K562 (cell line): ENCODE data around the gene ATP8B4. TPM values are rescaled to one million over a fixed set of nuclear protein-coding genes. Genes with fewer than 3 reads are reported as not detected.

ENCODE experiments used
- ATAC-seq: fragments of 200-7000 bp; cut with Tn5 transposase; 3 replicates; pipeline ENCODE4 v1.9.1; 2020; ENCODE audit warnings: moderate library complexity
- BruUV-seq: library from RNA; stranded (reverse); fragments of 400-500 nt; replicated peaks from 2 replicates; lab custom pipeline; 2021; lab: Mats Ljungman, UMichigan
- CTCF ChIA-PET: fragments of 300-600 bp; formaldehyde crosslinking; extraction: SDS; loops from one replicate; lab custom pipeline; 2021; ENCODE audit warnings: low intra/inter-chr PET ratio; lab: Yijun Ruan, JAX
- POLR2A ChIA-PET: fragments of 300-600, 350-650 bp; sonication (Branson Sonifier 250); formaldehyde crosslinking; extraction: SDS; loops from one replicate; lab custom pipeline; 2021; ENCODE audit warnings: antibody characterized with exemption, inconsistent platforms; lab: Yijun Ruan, JAX
- DNase-seq, 4 experiments: peaks; one replicate each; pipeline versions ENCODE4 v3.0.0 to v3.0.0-alpha.2; 2011 to 2018; ENCODE audit warnings: low spot score in 3 of 4, mixed read lengths in 3 of 4; ENCODE audit errors: extremely low read depth in 1 of 4
- FAIRE-seq: peaks from 2 replicates; lab custom pipeline; 2011; peaks lifted over from hg19 to GRCh38; lab: Jason Lieb, UNC
- H2AFZ ChIP-seq: 2 replicates; pipeline ENCODE4 v1.6.0; 2011; ENCODE audit warnings: low read depth, low read length, control low read depth, inconsistent platforms
- H3K27ac ChIP-seq: fragments of 200-600 bp; 3 replicates; pipeline ENCODE4 v1.8.0; 2011; ENCODE audit warnings: low read depth, mild to moderate bottlenecking, control low read depth, inconsistent platforms, low read length, moderate library complexity, mixed read lengths; ENCODE audit errors: extremely low read depth
- H3K27me3 ChIP-seq, 2 experiments: fragments of 300-600 bp in 1 of 2; 2 replicates in 1 of 2; 3 replicates in 1 of 2; pipeline versions ENCODE4 v1.6.0 to v1.8.0; 2011; ENCODE audit warnings: inconsistent platforms in 2 of 2, low read length in 2 of 2, mild to moderate bottlenecking in 1 of 2, mixed read lengths in 1 of 2, moderate library complexity in 1 of 2; ENCODE audit not compliant: control insufficient read depth in 2 of 2, insufficient read depth in 2 of 2
- H3K36me3 ChIP-seq: fragments of 300-600 bp; 3 replicates; pipeline ENCODE4 v1.8.0; 2011; ENCODE audit warnings: mild to moderate bottlenecking, low read length, inconsistent platforms; ENCODE audit not compliant: control insufficient read depth, insufficient read depth
- H3K4me1 ChIP-seq, 2 experiments: fragments of 200-600 bp in 1 of 2; replicated peaks in 1 of 2; 2 replicates in 1 of 2; 3 replicates in 1 of 2; pipeline versions ENCODE4 v1.5.1 to v1.8.0; 2011; ENCODE audit warnings: inconsistent platforms in 2 of 2, low read length in 2 of 2, mild to moderate bottlenecking in 1 of 2, mixed read lengths in 1 of 2, moderate library complexity in 1 of 2; ENCODE audit not compliant: control insufficient read depth in 2 of 2, insufficient read depth in 2 of 2
- H3K4me2 ChIP-seq: 2 replicates; pipeline ENCODE4 v1.6.1; 2011; ENCODE audit warnings: low read length, control low read depth, inconsistent platforms, mixed read lengths; ENCODE audit not compliant: insufficient read depth
- H3K4me3 ChIP-seq: fragments of 200-600 bp; sonication (generic), shearing (Covaris generic); 2 replicates; pipeline ENCODE4 v1.5.1; 2016; ENCODE audit warnings: control low read depth, inconsistent platforms
- H3K79me2 ChIP-seq: fragments of 200-600 bp; 3 replicates; pipeline ENCODE4 v1.8.0; 2011; ENCODE audit warnings: low read length, inconsistent platforms; ENCODE audit not compliant: control insufficient read depth, insufficient read depth
- H3K9ac ChIP-seq, 2 experiments: 2 replicates each; pipeline versions ENCODE4 v1.6.0 to v1.6.1; 2011; ENCODE audit warnings: low read depth in 2 of 2, low read length in 2 of 2, control low read depth in 1 of 2, inconsistent platforms in 1 of 2, mild to moderate bottlenecking in 1 of 2, mixed read lengths in 1 of 2; ENCODE audit not compliant: insufficient read depth in 1 of 2
- H3K9me1 ChIP-seq: one replicate; pipeline ENCODE4 v1.6.0; 2011; ENCODE audit warnings: inconsistent platforms, mild to moderate bottlenecking, low read length, moderate library complexity; ENCODE audit not compliant: control insufficient read depth, insufficient read depth
- H3K9me3 ChIP-seq: replicated peaks from 2 replicates; pipeline ENCODE4 v1.5.1; 2011; ENCODE audit warnings: low read depth, low read length, inconsistent platforms; ENCODE audit not compliant: control insufficient read depth, insufficient read depth
- H4K20me1 ChIP-seq: replicated peaks from 2 replicates; pipeline ENCODE4 v1.6.1; 2011; ENCODE audit warnings: low read length, inconsistent platforms, mixed read lengths; ENCODE audit not compliant: control insufficient read depth, insufficient read depth
- CBFA2T3 ChIP-seq: fragments of 450-650 bp; IDR thresholded peaks from 2 replicates; pipeline ENCODE4 v1.6.1; 2017
- FOXJ3 ChIP-seq: sonication (generic); formaldehyde crosslinking; IDR thresholded peaks from 2 replicates; pipeline ENCODE4 v1.4.0; 2020; ENCODE audit warnings: mild to moderate bottlenecking, missing genetic modification reagents
- FOXO4 ChIP-seq: fragments of 450-650 bp; formaldehyde crosslinking; IDR thresholded peaks from 2 replicates; pipeline ENCODE4 v1.4.0; 2020; ENCODE audit warnings: mild to moderate bottlenecking, moderate library complexity
- GABPA ChIP-seq: fragments of 200-800 bp; sonication (Bioruptor generic); conservative IDR thresholded peaks from 2 replicates; pipeline ENCODE4 v1.6.1; 2016; ENCODE audit warnings: low read depth, missing genetic modification characterization, missing compliant biosample characterization
- GATA2 ChIP-seq: sonication (generic); formaldehyde crosslinking; IDR thresholded peaks from 2 replicates; pipeline ENCODE4 v1.4.0; 2020; ENCODE audit warnings: mild to moderate bottlenecking, missing genetic modification reagents
- HMBOX1 ChIP-seq: sonication (generic); IDR thresholded peaks from 2 replicates; pipeline ENCODE4 v1.6.1; 2016
- MEF2D ChIP-seq: conservative IDR thresholded peaks from 2 replicates; pipeline ENCODE4 v1.6.1; 2016; ENCODE audit warnings: low read depth, missing genetic modification characterization, missing compliant biosample characterization
- PTTG1 ChIP-seq: fragments of 450-650 bp; IDR thresholded peaks from 2 replicates; pipeline ENCODE4 v1.6.1; 2016; ENCODE audit warnings: low read depth, mild to moderate bottlenecking, missing genetic modification characterization, missing compliant biosample characterization
- SP1 ChIP-seq: sonication (generic); formaldehyde crosslinking; IDR thresholded peaks from 2 replicates; pipeline ENCODE4 v1.8.1; 2022; ENCODE audit warnings: mild to moderate bottlenecking, missing genetic modification reagents
- SRF ChIP-seq, 2 experiments: fragments of 250-450, 450-650 bp in 1 of 2; sonication (Bioruptor Pico) in 1 of 2; sonication (generic) in 1 of 2; formaldehyde crosslinking; IDR thresholded peaks; 2 replicates each; pipeline versions ENCODE4 v1.5.0 to v1.5.1; 2020 to 2022; ENCODE audit warnings: mild to moderate bottlenecking in 1 of 2, missing genetic modification reagents in 1 of 2
- ZNF347 ChIP-seq: fragments of 450-650 bp; formaldehyde crosslinking; IDR thresholded peaks from 2 replicates; pipeline ENCODE4 v1.4.0; 2020; ENCODE audit warnings: low read depth, mild to moderate bottlenecking, moderate library complexity
- ZNF57 ChIP-seq: fragments of 450-650 bp; formaldehyde crosslinking; IDR thresholded peaks from 2 replicates; pipeline ENCODE4 v1.4.0; 2020; ENCODE audit warnings: mild to moderate bottlenecking, moderate library complexity
- ZNF79 ChIP-seq: fragments of 250-450 bp; sonication (Bioruptor Pico); IDR thresholded peaks from 2 replicates; pipeline ENCODE4 v1.4.0; 2020; ENCODE audit warnings: low read depth, mild to moderate bottlenecking, moderate library complexity
- WGBS: fragments of 100-300 bp; shearing (Covaris generic); methylation state at CpG from one replicate; pipeline ENCODE4 v1.1.6; 2016; ENCODE audit warnings: low coverage, mixed read lengths; ENCODE audit not compliant: insufficient coverage; ENCODE audit errors: missing lambda C conversion rate; 5-methylcytosine and 5-hydroxymethylcytosine counted together
- in situ Hi-C: fragments of 300-500 bp; cut with MboI; formaldehyde crosslinking; loops from 4 replicates; pipeline ENCODE4 v1.15.0; 2018; ENCODE audit warnings: inconsistent platforms, mixed read lengths
- intact Hi-C: fragments of 100-400 bp; cut with micrococcal nuclease; formaldehyde crosslinking; loops from 2 replicates; pipeline ENCODE4 v1.14.2; 2022
- polyA plus RNA-seq, 8 experiments: library from polyadenylated mRNA; depleted of rRNA in 4 of 8; stranded (reverse) in 5 of 8; unstranded in 3 of 8; fragments of >200 nt; fragmentation: Nextera tagmentation in 2 of 8; fragmentation: Illumina TruSeq in 1 of 8; extraction: Ambion mirVana in 2 of 8; extraction: Trizol in 1 of 8; gene quantifications; 2 replicates each; pipeline versions ENCODE4 v1.2.1 to v1.2.3, GENCODE V29; 2011 to 2014; ENCODE audit warnings: inconsistent platforms in 1 of 8, missing spikeins in 1 of 8
- total RNA-seq, 7 experiments: library from RNA; depleted of rRNA in 6 of 7; stranded (reverse); fragments of >200 nt in 6 of 7; fragmentation: Illumina TruSeq in 2 of 7; extraction: Trizol in 2 of 7; gene quantifications; 2 replicates each; pipeline versions ENCODE4 v1.2.1 to v1.2.3, GENCODE V29; 2011 to 2021; ENCODE audit warnings: low replicate concordance in 1 of 7

ATP8B4 gene
- total and polyA plus RNA-seq, 9 of the 15 experiments (the other 6 are each of a cell fraction or from before 2014, with no cell fraction given) = 0.14 to 2.5 (median 0.44) TPM

GRCh38 chr15:50108461-50108860 is 10.6 kb downstream of the ATP8B4 start:
- Histone ChIP-seq H3K36me3 (no peaks in the 10 kb centered on the region), H2AFZ (peak overlapping the region; percentile 0; the same call in 1 of the 2 replicates), H3K4me1 (peaks cover 0 to 21% of the 10 kb centered on the region in 2 experiments; a peak in 3 of 5 replicates), H3K79me2 (no peaks in the 10 kb centered on the region), H3K9ac (no peak overlapping the region), H3K4me2 (no peak overlapping the region), H3K9me3 (no peaks in the 10 kb centered on the region), H3K9me1 (no peaks in the 10 kb centered on the region), H3K4me3 (no peak overlapping the region), H3K27me3 (no peaks in the 10 kb centered on the region), H3K27ac (no peak overlapping the region), H4K20me1 (no peaks in the 10 kb centered on the region)
- ATAC-seq (no peak), FAIRE-seq (no peak), DNase-seq (no peak)
- no peak for TF ChIP-seq ZNF79 (CRISPR knock-in tag)
- no peak for TF ChIP-seq MEF2D (tag)
- no peak for TF ChIP-seq ZNF57 (CRISPR knock-in tag)
- no peak for TF ChIP-seq ZNF347 (CRISPR knock-in tag)
- POLR2A ChIA-PET = no interaction called here
- in situ Hi-C loops (no loop called here), intact Hi-C loops (no loop called here)
- 21% methylated on average over 4 of the region's 4 CpGs for WGBS
- BruUV-seq = no TSS peak
- CTCF ChIA-PET = no interaction called here

- H3K27me3 ChIP-seq = no peaks in the 10 kb centered on the region
- no peak overlapping the region for H3K27ac ChIP-seq
- WGBS = 31% methylated on average over 7 of the region's 7 CpGs
- CTCF ChIA-PET = no interaction called here
- no peaks in the 10 kb centered on the region for H3K9me3 ChIP-seq
- no TSS peak for BruUV-seq
- H3K4me2 ChIP-seq = no peak overlapping the region
- DNase-seq = peak in 1 of 4 experiments; percentile 19
- peak overlapping the region; percentile 22; the same call in 1 of the 2 replicates for H2AFZ ChIP-seq
- H4K20me1 ChIP-seq = no peaks in the 10 kb centered on the region
- H3K4me3 ChIP-seq = no peak overlapping the region
- H3K4me1 ChIP-seq = peaks cover 0 to 17% of the 10 kb centered on the region in 2 experiments; a peak in 3 of 5 replicates
- POLR2A ChIA-PET = no interaction called here
- no peaks in the 10 kb centered on the region for H3K79me2 ChIP-seq
- H3K9ac ChIP-seq = no peak overlapping the region
- FAIRE-seq = peak; percentile 37
- H3K9me1 ChIP-seq = no peaks in the 10 kb centered on the region
- intact Hi-C loops (no loop called here), in situ Hi-C loops (no loop called here)
- peak; percentile 51; the same call in 2 of the 3 replicates for ATAC-seq
- no peaks in the 10 kb centered on the region for H3K36me3 ChIP-seq
- TF ChIP-seq FOXO4 (CRISPR knock-in tag) (no peak), PTTG1 (tag) (no peak), SP1 (CRISPR knock-in tag) (no peak), FOXJ3 (CRISPR knock-in tag) (no peak), CBFA2T3 (no peak), SRF (CRISPR knock-in tag; IDR thresholded peaks at IDR 0.05) (no peak), HMBOX1 (peak; percentile 59; the same call in 1 of the 2 replicates), GATA2 (CRISPR knock-in tag) (no peak), GABPA (0 out of 2 replicates have a peak, but pooled peaks have one; percentile 28)
Observed at GRCh38 chr15:50107591-50108408, 11.2 kb downstream of the ATP8B4 start.
